Mucosa of rectum (tissue), 2 donors: ENCODE results near the gene SMC3.
"Not testable (repeated sequence)": the region's sequence is repeated elsewhere in the genome, so short reads cannot be mapped to it uniquely, and the experiment has no call there.

Experiments
- H3K27ac ChIP-seq, 2 donors: one replicate each; pipeline ENCODE4 v1.7.0; 2013; ENCODE audit warnings: inconsistent platforms in 2 of 2, low read depth in 2 of 2, low read length in 2 of 2
- H3K27me3 ChIP-seq, 2 donors: one replicate each; pipeline ENCODE4 v1.7.0; 2013; ENCODE audit warnings: low read length in 2 of 2; ENCODE audit not compliant: control insufficient read depth in 2 of 2, insufficient read depth in 2 of 2
- H3K36me3 ChIP-seq, 2 donors: one replicate each; pipeline ENCODE4 v1.7.0; 2013; ENCODE audit warnings: low read length in 2 of 2; ENCODE audit not compliant: control insufficient read depth in 2 of 2, insufficient read depth in 2 of 2
- H3K4me1 ChIP-seq, 2 donors: one replicate each; pipeline ENCODE4 v1.7.0; 2013; ENCODE audit warnings: low read length in 2 of 2, mild to moderate bottlenecking in 1 of 2; ENCODE audit not compliant: control insufficient read depth in 2 of 2, insufficient read depth in 2 of 2
- H3K4me3 ChIP-seq, 2 donors: one replicate each; pipeline ENCODE4 v1.7.0; 2013; ENCODE audit warnings: low read length in 2 of 2
- H3K9ac ChIP-seq, 2 donors: one replicate each; pipeline ENCODE4 v1.7.0; 2013; ENCODE audit warnings: low read length in 2 of 2, low read depth in 1 of 2, mild to moderate bottlenecking in 1 of 2
- H3K9me3 ChIP-seq, 2 donors: one replicate each; pipeline ENCODE4 v1.7.0; 2013; ENCODE audit warnings: low read length in 2 of 2; ENCODE audit not compliant: control insufficient read depth in 2 of 2
- donor health status: healthy.
- donor health status: Normal muscosa, but diverticular disease.

Gene SMC3

DNA sequence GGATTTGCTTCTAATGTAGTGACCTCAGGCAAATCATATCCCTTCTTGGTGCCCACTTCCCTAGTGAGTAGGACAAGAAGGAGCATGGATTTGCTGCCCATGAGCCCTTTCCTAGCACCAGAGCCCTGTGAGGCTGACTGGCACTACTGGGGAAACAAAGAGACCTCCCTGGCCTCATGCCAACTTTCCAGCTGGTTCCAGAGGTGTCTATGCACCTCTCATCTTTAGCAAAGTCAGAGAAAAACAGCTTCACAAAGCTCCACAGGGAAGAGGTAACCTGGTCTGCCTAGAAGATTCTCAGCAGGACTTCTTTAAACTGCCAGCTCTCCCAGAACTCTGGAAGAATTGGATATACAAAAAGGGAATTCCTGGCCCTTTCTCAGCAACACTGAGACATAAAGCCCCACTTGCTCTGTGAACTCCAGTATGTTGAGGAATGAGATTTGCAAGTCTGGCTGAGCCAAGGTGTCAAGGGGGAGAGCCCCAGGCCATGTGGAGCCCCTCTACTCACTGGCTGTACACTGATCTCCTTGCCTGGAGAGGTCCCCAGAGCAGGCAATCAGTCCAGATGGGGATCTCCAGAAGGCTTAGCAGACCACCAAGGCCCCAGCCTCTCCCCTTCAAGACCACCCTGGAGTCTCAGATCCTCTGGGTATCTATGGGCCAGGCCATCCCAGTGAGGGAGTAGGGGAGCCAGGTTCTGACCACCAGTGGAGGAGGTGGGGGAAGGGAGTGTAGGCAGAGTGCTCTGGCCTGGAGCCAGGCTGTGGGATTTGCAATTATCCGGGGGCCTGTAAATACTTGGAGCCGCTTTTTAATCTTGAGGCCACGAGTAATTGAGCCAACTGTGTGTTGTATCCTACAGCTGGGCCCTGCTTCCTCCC lies 52.3 kb downstream of the SMC3 start:
- no peaks in the 10 kb centered on the region for H3K36me3 ChIP-seq
- H3K4me1 ChIP-seq: no peaks in the 10 kb centered on the region
- no peak overlapping the region for H3K4me3 ChIP-seq
- H3K9ac ChIP-seq: no peak overlapping the region
- no peak overlapping the region for H3K27ac ChIP-seq
- H3K9me3 ChIP-seq: no peaks in the 10 kb centered on the region
- H3K27me3 ChIP-seq: no peaks in the 10 kb centered on the region

DNA sequence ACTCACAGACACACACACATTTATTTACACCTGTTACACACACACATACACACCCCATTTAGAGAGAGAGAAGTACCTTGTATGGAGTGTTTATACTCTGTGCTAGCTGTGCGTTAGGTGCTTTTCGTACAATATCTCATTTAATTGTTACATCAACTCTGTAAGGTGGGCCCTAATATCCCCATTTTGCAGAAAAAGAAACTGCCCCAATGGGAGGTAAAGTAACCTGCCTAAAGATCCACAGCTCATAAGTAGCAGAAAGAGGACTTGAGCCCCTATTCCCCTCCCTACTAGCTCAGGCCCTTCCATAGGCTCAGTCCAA lies 52.9 kb downstream of the SMC3 start:
- Histone ChIP-seq H3K4me1 (no peaks in the 10 kb centered on the region), H3K4me3 (no peak overlapping the region), H3K9ac (no peak overlapping the region), H3K36me3 (no peaks in the 10 kb centered on the region), H3K27me3 (no peaks in the 10 kb centered on the region), H3K27ac (no peak overlapping the region), H3K9me3 (no peaks in the 10 kb centered on the region)

DNA sequence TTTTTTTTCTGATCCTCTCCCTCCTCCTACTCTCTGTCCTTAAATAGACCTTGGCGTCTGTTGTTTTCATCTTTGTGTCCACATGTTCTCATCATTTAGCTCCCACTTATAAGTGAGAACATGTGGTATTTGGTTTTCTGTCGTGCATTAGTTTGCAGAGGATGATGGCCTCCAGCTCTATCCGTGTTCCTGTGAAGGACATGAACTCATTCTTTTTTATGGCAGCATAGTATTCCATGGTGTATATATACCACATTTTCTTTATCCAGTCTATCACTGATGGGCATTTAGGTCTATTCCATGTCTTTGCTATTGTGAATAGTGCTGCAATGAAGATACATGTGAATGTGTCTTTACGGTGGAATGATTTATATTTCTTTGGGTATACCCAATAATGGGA lies 55.8 kb downstream of the SMC3 start:
- not testable (repeated sequence) for H3K27ac ChIP-seq, H3K36me3 ChIP-seq, H3K4me3 ChIP-seq, H3K9me3 ChIP-seq, H3K27me3 ChIP-seq, H3K9ac ChIP-seq, H3K4me1 ChIP-seq

DNA sequence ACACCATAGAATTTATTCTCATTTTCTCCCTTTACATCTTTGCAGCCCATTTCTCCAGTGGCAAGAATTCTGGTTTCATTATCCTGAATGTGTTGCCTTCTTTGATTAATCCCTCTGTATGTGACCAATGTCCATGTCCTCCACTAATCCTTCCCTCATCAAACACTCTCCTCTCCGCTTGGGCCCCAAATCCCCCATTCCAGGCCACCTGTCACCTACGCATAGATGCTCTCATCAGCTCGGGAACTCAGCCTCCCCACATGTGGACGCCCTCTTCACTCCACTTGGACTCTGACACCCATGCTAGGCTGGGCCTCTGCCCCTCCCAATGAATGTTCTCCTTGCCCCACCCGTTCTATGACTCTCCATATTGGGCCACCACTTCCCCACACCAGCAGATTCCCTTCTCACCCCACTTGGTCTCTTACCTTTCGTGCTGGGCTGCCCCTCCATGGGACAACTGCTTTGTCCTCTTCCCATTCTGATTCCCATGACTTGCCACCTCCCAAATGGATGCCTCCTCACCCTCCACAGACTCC lies 57.9 kb downstream of the SMC3 start:
- Histone ChIP-seq H3K4me3 (no peak overlapping the region), H3K4me1 (no peaks in the 10 kb centered on the region), H3K9ac (no peak overlapping the region), H3K27me3 (no peaks in the 10 kb centered on the region), H3K27ac (no peak overlapping the region), H3K36me3 (no peaks in the 10 kb centered on the region), H3K9me3 (no peaks in the 10 kb centered on the region)

DNA sequence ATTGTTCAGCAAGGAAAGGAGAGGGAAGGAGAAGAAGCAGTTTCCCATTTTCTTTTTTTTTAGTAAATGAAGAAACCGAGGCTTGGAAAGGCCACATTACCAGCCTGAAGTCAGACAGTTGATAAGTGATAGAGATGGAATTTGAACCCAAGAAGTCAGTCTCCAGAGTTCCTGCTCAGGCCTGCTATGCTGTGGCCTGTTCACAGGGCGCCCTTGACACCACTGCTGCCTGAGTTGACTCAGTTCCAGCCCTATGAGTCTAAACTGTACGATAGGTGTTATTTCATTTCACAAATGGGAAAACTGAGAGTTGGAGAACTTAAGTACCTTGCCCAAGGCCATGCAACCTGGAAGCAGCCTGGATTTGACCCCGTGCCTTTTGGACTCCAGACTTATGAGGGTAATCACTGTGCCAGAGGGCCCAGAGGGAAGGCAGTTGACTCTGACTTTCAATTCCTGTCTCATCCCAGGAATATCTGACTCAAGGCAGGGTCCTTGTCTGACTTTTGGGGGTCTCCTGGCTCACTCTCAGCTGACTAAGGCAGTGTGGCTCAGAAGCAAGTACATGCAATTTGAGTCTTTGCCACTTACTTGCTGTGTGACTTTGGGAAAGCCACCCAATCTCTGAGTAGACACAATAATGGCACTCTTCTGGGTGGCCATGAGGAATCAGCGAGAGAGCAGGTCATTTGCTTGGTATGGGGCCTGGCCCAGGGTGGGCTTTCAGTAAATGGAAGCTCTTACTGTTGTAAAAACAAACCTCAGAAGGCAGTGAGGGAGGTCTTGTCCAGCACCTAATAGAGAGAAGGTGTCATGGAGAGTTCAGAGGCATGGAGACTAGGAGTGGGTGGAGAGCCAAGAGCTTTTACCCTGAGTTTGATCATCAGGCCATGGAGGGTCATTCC lies 58.7 kb downstream of the SMC3 start:
- Histone ChIP-seq H3K27ac (no peak overlapping the region), H3K4me3 (no peak overlapping the region), H3K27me3 (no peaks in the 10 kb centered on the region), H3K9ac (no peak overlapping the region), H3K9me3 (no peaks in the 10 kb centered on the region), H3K4me1 (no peaks in the 10 kb centered on the region), H3K36me3 (no peaks in the 10 kb centered on the region)

DNA sequence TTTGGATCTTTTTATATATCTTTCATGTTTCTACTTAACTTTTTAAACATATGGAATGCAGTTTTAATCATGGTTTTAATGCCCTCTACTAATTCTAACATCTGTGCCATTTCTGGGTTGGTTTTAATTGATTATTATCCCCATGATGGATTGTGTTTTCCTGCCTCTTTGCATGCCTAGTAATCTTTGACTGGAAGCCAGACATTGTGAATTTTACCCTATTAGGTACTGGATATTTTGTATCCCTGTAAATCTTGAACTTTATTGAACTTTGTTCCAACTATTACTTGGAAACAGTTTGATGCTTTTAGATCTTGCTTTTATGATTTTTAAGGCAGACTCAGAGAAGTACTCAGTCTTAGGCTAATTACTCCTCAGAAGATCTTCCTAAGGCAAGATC lies 60.7 kb downstream of the SMC3 start:
- no peaks in the 10 kb centered on the region for H3K9me3 ChIP-seq
- H3K4me1 ChIP-seq: no peaks in the 10 kb centered on the region

DNA sequence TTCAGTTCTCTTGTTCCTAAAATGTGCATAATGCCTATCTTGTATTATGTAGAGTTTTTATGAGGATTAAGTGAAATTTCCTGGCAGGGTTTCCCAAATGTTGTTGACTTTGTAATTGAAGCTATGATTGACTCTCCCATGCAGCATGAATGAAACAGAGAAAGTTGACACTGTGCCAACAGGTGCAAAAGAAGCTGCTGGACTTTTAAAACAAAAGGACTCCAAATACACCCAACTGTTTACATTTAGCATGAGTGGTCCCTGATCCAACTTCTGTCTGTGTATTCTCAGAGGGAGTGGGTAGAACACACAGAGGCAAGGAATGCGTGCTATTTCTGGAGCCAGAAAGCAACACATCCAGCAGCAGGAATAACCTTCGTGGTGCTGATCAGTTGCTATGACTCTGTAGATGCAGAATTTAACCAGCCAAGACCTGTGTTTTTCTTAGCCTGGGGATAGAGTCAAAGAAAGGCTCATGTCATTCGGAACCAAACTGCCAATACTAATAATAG lies 62.2 kb downstream of the SMC3 start:
- Histone ChIP-seq H3K36me3 (no peaks in the 10 kb centered on the region), H3K4me3 (no peak overlapping the region), H3K9ac (no peak overlapping the region), H3K9me3 (no peaks in the 10 kb centered on the region), H3K27ac (no peak overlapping the region), H3K4me1 (peaks cover 0 to 3% of the 10 kb centered on the region in 2 donors), H3K27me3 (no peaks in the 10 kb centered on the region)

More for the DNA sequence above, 60.7 kb downstream of the SMC3 start:
- Histone ChIP-seq H3K27me3 (no peaks in the 10 kb centered on the region), H3K36me3 (no peaks in the 10 kb centered on the region), H3K9ac (no peak overlapping the region), H3K27ac (no peak overlapping the region), H3K4me3 (no peak overlapping the region)

DNA sequence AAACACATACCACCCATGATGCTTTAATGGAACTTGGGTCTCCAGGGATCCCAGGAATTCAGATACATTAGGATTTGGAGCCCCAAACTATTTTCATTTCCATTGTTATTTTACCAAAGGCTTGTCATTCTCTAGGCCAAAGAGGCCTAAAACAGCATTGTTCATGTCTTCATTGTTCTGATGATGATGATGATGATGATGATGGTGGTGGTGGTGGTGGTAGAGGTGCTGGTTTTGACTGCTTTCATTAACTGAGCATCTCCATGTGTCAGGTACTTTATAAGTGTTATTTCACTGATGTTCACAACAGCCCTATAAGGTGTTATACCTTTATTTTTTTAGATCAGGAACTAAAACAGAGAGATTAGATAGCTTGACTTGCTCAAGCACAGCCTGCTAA lies 64.4 kb downstream of the SMC3 start:
- Histone ChIP-seq H3K27ac (no peak overlapping the region), H3K27me3 (no peaks in the 10 kb centered on the region)

DNA sequence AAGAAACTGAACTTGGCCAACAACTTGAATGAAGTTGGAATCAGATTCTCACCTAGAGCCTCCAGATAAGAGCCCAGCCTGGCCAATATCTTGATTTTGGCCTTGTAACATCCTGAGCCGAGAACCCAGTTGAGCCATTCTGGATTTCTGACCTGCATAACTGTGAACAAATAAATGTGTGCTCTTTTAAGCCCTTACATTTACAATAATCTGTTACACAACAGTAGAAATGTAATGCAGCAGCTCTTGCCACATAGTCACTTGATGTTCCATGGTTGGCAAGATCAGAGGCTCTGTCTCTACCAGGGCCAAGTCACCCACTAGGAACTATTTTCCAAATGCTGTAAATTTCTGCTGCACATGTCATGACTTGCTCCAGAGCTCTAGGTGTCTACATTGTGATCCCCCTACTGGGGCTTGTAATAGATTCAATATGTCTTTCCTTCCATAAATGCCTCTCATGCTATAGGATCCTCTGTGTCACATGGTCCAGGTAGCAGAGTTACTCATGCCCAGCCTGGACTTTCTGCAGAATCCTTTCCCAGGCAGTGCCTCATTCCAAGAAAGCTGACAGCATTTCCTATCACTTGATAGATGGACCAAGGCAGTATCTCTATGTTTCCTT lies 65.2 kb downstream of the SMC3 start:
- Histone ChIP-seq H3K9me3 (no peaks in the 10 kb centered on the region), H3K4me1 (peaks cover 0 to 3% of the 10 kb centered on the region in 2 donors), H3K27me3 (peaks cover 0 to 2% of the 10 kb centered on the region in 2 donors), H3K27ac (no peak overlapping the region), H3K36me3 (no peaks in the 10 kb centered on the region), H3K4me3 (no peak overlapping the region), H3K9ac (no peak overlapping the region)

More for the DNA sequence above, 64.4 kb downstream of the SMC3 start:
- H3K9ac ChIP-seq: no peak overlapping the region
- no peaks in the 10 kb centered on the region for H3K36me3 ChIP-seq
- no peak overlapping the region for H3K4me3 ChIP-seq
- no peaks in the 10 kb centered on the region for H3K9me3 ChIP-seq
- H3K4me1 ChIP-seq: peaks cover 0 to 3% of the 10 kb centered on the region in 2 donors
